A673 (cell line): ENCODE data around the gene F11R. TPM values are rescaled to one million over a fixed set of nuclear protein-coding genes. Genes with fewer than 3 reads are reported as not detected.

Experiments used
- BruUV-seq: library from RNA; stranded (reverse); fragments of 400-500 nt; replicated peaks from 2 replicates; lab custom pipeline; 2021; lab: Mats Ljungman, UMichigan
- CTCF ChIA-PET: fragments of 300-600 bp; sonication (Branson Sonifier 250); formaldehyde crosslinking; loops from one replicate; lab custom pipeline; 2022; ENCODE audit warnings: antibody characterized with exemption; lab: Charles Lee
- POLR2A ChIA-PET: fragments of 300-600 bp; sonication (Branson Sonifier 250); formaldehyde crosslinking; loops from one replicate; lab custom pipeline; 2022; ENCODE audit warnings: antibody characterized with exemption; ENCODE audit not compliant: low non-redundant PET; lab: Charles Lee
- DNase-seq: peaks from one replicate; pipeline ENCODE4 v3.0.0-alpha.2; 2015; ENCODE audit warnings: low spot score
- H3K27ac ChIP-seq: fragments of 200-600 bp; sonication (generic); 2 replicates; pipeline ENCODE4 v1.5.1; 2016; ENCODE audit warnings: mixed run types, low read depth, mild to moderate bottlenecking, mixed read lengths, antibody characterized with exemption, low read length; ENCODE audit not compliant: poor library complexity, severe bottlenecking
- H3K27me3 ChIP-seq: fragments of 200-600 bp; sonication (generic); replicated peaks from 2 replicates; pipeline ENCODE4 v1.6.1; 2017; ENCODE audit warnings: mixed run types, low read depth, mild to moderate bottlenecking, mixed read lengths, antibody characterized with exemption, low read length; ENCODE audit not compliant: insufficient read depth, poor library complexity
- H3K36me3 ChIP-seq: fragments of 200-600 bp; sonication (generic); 2 replicates; pipeline ENCODE4 v1.6.1; 2016; ENCODE audit warnings: mixed run types, mild to moderate bottlenecking, mixed read lengths, antibody characterized with exemption, low read length; ENCODE audit not compliant: insufficient read depth, poor library complexity, severe bottlenecking
- H3K4me1 ChIP-seq: fragments of 200-600 bp; sonication (generic); 2 replicates; pipeline ENCODE4 v1.6.1; 2017; ENCODE audit warnings: mixed run types, mild to moderate bottlenecking, mixed read lengths, antibody characterized with exemption, low read length; ENCODE audit not compliant: insufficient read depth, poor library complexity, severe bottlenecking
- H3K4me3 ChIP-seq: fragments of 200-600 bp; sonication (generic); 2 replicates; pipeline ENCODE4 v1.5.1; 2016; ENCODE audit warnings: low read depth, mixed run types, mild to moderate bottlenecking, mixed read lengths, low read length; ENCODE audit not compliant: poor library complexity, severe bottlenecking
- H3K9me3 ChIP-seq: fragments of 200-600 bp; sonication (generic); 2 replicates; pipeline ENCODE4 v1.6.1; 2016; ENCODE audit warnings: mixed run types, low read depth, mild to moderate bottlenecking, mixed read lengths, antibody characterized with exemption, low read length; ENCODE audit not compliant: poor library complexity, severe bottlenecking
- CTCF ChIP-seq: fragments of 300-800, 200-600 bp; sonication (generic); conservative IDR thresholded peaks from 2 replicates; pipeline ENCODE4 v1.5.1; 2017; ENCODE audit warnings: low read depth, mild to moderate bottlenecking, antibody characterized with exemption, low read length, moderate library complexity, mixed read lengths
- EZH2 ChIP-seq: fragments of 200-600 bp; sonication (generic); IDR thresholded peaks from 2 replicates; pipeline ENCODE4 v1.6.1; 2017; ENCODE audit warnings: borderline replicate concordance, low read depth, mild to moderate bottlenecking, mixed read lengths, antibody characterized with exemption, low read length; ENCODE audit not compliant: poor library complexity, severe bottlenecking
- intact Hi-C: fragments of 100-400 bp; cut with micrococcal nuclease; formaldehyde crosslinking; loops from one replicate; pipeline ENCODE4 v1.10.0; 2022; ENCODE audit not compliant: unreplicated experiment
- total RNA-seq: library from RNA; stranded (reverse); gene quantifications from 2 replicates; pipeline ENCODE4 v1.2.3, GENCODE V29; 2021

Gene F11R
- total RNA-seq, 1 experiment from 2014 or later = 2.3 TPM

GRCh38 chr1:160999376-160999775 is 21.6 kb downstream of the F11R start:
- no peak for DNase-seq
- no peaks in the 10 kb centered on the region for H3K36me3 ChIP-seq
- ChIA-PET CTCF (no interaction called here), POLR2A (no interaction called here)
- BruUV-seq = no TSS peak
- intact Hi-C loops = loop anchor here (10.0 kb wide), 1 partner anchor 375 kb away; no protein-coding TSS in a partner anchor
- H3K4me3 ChIP-seq = no peak overlapping the region
- H3K27me3 ChIP-seq = no peaks in the 10 kb centered on the region
- H3K27ac ChIP-seq = no peak overlapping the region
- TF ChIP-seq CTCF = no peak
- no peak for TF ChIP-seq EZH2
- H3K9me3 ChIP-seq = no peaks in the 10 kb centered on the region
- no peaks in the 10 kb centered on the region for H3K4me1 ChIP-seq

- POLR2A ChIA-PET = no interaction called here
- DNase-seq = peak; percentile 70
- BruUV-seq = no TSS peak
These were observed 23.5 kb downstream of the F11R start for GRCh38 chr1:160997323-160998038.

GRCh38 chr1:160996178-160996577 is 24.8 kb downstream of the F11R start:
- DNase-seq = no peak
- Histone ChIP-seq H3K4me1 (no peaks in the 10 kb centered on the region), H3K9me3 (no peaks in the 10 kb centered on the region), H3K4me3 (no peak overlapping the region), H3K27me3 (no peaks in the 10 kb centered on the region), H3K36me3 (no peaks in the 10 kb centered on the region), H3K27ac (no peak overlapping the region)
- intact Hi-C loops = loop anchor here (2.0 to 10.0 kb wide), 2 partner anchors 143 to 379 kb away; no protein-coding TSS in a partner anchor
- ChIA-PET POLR2A (no interaction called here), CTCF (no interaction called here)
- no TSS peak for BruUV-seq
- TF ChIP-seq CTCF = no peak
- TF ChIP-seq EZH2 = no peak

More at GRCh38 chr1:160997323-160998038, 23.5 kb downstream of the F11R start:
- TF ChIP-seq CTCF (peak; percentile 67), EZH2 (no peak)
- Histone ChIP-seq H3K27me3 (no peaks in the 10 kb centered on the region), H3K4me1 (no peaks in the 10 kb centered on the region), H3K4me3 (no peak overlapping the region), H3K9me3 (no peaks in the 10 kb centered on the region), H3K27ac (no peak overlapping the region), H3K36me3 (no peaks in the 10 kb centered on the region)
- CTCF ChIA-PET = interaction anchor here (0.5 to 1.2 kb wide), 9 partner anchors 9 to 679 kb away, joined by 3 to 17 read pairs (median 4); partner anchors contain the start of gene KLHDC9
- intact Hi-C loops = loop anchor here (1.0 to 10.0 kb wide), 3 partner anchors 100 to 377 kb away; no protein-coding TSS in a partner anchor
